Measurements from ENCODE around the gene PABPC1L.

Gene PABPC1L

DNA sequence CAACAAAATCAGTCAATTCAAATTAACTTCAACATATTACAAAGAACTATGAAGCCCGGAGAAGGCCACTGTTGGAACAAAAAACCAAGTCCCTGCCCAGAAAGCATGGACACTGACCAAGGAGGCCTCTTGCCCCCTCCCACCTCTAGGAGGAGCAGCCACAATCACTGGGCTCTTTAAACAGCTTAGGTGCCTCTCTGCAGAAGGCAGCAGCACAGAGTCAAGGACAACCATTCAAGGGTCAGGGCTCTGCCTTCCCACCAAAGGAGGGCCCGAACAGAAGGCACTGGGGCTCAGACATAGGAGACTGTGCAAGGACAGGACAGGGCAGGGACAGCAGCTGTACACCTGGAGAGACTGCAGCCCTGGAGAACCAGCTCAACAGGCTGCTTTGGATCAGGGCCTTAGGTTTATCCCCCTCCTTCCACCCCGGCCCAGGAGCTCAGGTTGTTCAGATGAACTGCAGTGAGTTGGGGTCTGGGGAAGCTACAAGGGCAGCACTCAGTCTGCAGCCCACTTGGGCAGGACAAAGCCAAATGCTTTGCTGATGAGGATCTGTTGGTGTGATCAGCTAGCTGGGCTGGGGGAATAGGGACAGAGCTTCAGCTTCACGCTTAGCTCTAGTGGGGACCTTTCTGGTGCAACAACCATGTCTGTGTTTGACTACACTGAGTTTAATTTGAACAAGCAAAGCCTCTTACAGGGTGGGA is 32.6 kb downstream of the PABPC1L start:
- no peak for DNase-seq (ENCODE audit: low spot score)

DNA sequence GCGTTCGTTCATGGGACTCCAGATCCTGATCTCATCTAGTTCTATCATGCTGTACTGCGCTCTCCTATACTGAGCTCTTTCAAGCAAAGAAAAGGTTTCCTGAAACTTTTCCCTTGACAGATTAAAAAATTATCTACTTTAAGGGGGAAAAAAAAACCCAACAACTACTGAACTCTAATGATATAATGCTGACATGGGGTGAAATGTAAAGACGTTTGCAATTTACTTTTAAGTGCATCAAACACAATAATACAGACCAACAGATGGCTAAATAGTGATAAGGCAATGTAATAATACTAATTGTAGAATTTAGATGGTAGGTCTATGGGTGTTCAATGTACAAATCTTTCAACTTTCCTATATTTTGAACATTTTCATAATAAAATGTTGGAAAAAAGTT is 34.0 kb downstream of the PABPC1L start:
- DNase-seq (ENCODE audit: low spot score) = no peak

DNA sequence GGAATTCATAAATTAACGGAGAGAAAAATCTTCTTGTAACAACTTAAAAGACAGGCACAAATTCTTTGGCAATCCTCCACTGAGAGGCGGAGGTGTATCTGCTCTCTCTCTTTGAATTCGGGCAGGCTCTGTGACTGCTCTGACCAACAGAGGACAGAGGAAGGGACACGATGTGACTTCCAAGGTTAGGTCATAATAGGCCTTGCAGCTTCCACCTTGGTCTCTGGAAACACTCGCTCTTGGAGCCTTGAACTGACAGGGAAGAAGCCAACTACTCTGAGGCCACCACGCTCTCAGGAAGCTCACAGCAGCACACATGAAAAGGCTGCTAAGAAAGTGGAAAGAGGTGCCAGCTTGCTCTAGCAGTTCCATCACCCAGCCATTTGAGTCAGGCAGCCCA is 35.4 kb downstream of the PABPC1L start:
- no peak for DNase-seq (ENCODE audit: low spot score)

DNA sequence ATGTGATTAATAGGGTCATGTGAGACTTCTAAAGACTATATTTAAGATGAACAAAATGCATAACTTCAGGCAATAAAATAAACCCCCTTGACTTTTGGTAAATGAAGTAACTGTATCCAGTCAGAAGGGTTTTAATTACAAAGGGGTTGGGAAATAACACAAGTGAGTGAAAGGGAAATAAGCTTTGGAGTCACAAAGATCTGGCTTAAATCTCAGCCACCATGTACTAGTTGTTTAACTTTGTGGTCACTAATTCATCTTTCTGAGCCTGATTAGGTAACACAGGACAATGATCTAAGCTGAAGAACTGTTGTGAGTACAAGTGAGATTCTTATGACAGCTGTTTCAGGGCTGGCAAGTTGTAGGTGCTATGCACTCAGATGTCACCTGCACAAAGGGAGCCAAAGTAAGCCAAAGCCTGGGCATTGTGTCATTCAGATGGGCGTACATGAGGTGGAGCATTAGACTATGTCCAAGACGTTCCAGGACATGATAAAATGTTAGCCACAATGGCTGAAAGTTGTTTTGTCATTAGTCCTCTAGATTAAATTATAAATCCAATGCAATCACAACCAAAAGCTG is 36.5 kb downstream of the PABPC1L start:
- no peak for DNase-seq (ENCODE audit: low spot score)

DNA sequence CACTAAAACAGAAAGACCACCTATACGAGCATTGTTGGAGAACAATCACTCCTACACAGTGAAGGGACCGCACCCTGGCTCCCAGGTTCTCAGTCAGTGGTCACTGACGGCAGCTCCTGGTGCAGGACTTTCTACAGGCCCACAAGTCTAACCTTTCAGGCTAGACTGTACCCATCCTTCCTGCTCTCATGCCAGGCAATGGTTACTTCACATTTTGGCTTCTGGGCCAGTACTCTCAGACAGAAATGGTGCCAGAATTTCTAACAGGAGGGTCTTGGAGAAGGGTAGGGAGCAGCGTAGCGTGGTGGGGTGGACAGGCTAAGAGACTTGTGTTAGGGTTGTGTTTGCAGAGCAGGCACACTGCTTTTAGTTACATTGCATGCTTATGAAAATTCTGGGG is 38.2 kb downstream of the PABPC1L start:
- no peak for DNase-seq (ENCODE audit: low spot score)

DNA sequence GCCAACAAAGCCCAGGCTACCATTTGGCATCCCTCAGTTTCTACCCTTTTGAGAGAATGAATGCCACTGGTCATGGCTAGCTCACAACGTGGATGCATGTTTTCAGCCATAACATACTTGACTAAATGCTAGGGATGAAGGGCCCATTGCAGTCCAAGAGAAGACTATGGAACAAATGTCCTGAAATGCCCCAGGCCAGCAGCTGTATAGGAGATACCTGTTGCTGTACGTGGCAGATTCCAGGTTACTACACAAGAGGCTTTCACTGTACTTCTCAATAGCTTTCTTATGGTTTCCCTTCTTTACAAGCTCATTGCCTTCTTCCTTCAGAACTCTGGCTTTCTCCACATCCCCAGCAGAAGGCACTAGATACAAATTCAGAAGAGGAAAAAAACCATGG is 38.7 kb downstream of the PABPC1L start:
- DNase-seq (ENCODE audit: low spot score) = no peak

DNA sequence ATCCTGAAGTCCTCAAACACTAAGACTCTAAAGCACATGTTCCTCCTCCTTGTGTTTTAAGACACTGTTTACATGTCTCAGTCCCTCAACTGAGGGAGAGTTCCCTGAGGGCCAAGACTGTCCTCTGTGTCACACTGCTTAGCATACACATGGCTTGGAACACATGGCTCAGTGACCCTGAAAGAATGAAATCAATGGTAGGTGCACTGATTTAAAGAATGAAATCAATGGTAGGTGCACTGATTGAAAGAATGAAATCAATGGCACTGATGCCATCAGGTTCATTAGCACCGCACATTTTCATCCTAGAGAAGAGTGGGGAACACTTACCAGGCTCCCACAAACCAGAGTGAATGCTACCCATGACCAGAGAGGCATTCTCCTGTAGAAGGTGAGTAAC is 40.5 kb downstream of the PABPC1L start:
- no peak for DNase-seq (ENCODE audit: low spot score)

DNA sequence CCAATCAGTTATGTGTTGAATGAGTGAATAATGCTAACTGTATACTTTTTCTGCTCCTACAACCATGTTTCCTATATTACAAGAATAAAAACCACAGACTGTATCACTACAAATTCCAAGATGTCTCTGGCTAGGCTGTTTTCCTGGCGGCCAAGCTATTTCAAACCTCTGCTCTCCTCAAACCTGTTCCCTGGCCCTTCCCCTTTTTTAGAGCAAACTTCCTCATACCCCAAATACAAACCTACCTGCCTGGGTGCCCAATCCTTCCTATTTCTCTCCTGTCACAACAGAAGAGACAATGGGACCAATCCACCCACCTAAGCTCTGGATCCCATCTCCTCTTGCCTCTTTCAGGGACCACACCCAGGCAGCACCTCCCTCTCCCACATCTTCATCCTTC is 42.9 kb downstream of the PABPC1L start:
- no peak for DNase-seq (ENCODE audit: low spot score)

DNA sequence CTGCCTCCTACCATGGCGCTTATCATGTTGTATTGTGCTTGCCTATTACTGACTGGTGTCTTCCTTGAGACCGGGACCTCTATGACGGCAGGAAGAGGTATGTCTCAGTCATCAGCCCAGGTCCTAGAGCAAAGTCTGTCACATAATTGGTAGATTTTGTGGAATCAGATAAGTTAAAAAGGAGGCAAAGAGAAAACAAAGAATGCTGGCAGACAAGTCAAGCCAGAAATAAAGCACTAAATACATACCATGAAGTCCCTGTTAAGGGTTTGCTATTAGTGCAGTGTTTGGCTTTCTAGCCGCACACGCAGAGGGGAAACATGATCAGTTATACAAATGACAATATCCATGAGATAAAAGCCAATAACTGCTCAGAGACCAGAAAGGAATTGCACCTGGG is 44.4 kb downstream of the PABPC1L start:
- no peak for DNase-seq (ENCODE audit: low spot score)

DNA sequence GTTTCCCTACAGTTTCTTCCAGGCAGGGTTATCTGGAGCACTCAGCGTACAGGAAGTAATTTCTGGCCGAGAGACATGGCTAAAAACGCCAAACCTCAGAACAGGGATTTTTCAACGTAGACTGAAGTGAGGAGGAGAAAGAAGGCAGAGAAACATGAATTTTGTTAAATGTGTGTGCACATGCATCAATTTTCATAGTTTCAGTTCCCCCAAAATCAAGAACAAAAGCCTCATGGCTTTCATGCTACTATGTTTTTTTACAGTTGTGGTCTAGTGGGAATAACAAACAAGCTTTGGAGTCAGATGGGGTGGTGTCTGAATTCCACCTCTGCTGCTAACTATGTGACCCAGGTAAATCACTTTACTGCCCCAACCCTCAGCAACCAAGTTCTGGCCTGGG is 45.4 kb downstream of the PABPC1L start:
- DNase-seq (ENCODE audit: low spot score) = no peak

DNA sequence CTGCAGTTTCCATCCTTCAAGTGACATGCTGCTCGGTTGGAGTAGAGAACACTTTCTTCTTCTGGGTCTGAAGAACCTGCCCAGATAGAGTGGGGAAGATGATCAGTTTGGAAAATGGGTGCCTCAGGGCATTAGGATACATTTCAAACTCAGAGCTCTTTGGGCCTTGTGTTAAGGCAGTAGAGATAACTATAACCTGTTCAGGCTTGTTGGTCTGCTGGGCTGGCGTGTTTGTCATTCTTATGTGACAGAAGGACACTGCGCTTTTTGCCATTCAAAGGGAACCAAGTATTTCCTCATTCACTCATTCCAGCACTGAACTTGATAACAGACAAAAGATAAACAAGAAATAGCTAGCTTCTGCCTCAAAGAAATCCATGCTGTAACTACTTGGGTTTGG is 46.5 kb downstream of the PABPC1L start:
- no peak for DNase-seq (ENCODE audit: low spot score)

DNA sequence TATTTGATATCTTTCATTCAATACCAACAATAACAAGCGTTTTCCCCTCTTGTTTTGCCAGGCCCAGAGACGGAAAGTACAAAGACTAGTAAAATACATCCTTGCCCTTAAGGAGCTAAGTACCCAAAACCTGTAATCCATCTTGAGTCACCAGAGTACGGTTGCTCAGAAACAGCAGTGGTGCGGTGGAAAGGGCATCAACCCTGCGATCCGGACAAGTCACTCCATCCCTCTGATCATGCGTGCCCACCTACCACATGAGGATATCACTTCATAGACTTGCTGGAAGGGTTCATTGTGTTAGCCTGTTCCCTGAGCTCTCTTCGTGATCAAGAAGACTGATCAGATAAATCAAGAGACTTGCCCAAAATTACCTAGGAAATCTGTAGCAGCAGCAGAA is 48.4 kb downstream of the PABPC1L start:
- no peak for DNase-seq (ENCODE audit: low spot score)

DNA sequence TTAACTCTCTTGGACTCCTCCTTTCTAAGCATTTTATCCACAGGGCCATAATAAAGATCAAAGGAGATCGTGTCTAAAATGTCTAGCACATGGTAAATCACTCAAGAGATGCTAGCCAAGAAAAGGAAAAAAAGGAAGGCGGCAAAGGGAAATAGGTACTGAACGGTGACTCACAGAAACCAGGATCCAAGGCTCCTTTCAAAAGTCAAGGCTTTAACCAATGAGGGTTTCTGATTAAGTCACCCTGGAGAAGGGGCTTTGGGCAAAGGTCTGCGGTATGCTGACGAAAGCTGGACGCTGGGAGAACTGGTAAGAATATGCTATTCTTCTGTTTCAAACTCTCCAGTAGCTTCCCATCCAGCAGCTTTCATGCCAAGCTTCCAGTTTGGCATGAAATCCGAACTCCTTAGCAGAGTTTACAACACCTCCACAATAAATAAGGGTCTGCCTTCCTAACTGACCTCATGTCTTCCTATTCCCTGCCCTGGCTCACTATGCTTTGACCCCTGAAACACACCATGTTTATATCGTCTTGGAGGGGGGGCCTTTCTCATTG is 49.3 kb downstream of the PABPC1L start:
- no peak for DNase-seq (ENCODE audit: low spot score)

DNA sequence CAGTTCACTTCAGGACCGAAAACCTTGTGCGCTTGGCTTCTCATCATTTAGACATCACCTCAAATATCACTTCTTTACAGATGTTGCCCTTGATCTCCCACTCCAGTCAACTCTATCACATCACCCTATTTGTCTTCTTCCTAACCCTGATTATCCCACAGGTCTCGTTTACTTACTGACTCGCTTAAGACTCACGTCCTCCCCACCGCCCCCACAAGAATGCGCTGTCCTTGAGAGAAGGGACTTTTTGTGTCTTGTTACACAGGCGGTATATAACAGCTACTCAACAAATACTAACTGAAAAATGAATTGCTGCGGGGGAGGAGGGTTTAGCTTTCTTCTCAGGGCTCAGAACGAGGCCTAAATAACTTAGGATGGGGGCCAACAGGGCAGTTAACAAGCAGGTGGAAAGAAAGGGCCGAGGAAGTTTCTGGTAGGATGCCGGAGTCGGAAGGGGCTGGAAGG is 49.8 kb downstream of the PABPC1L start:
- peak; percentile 37 for DNase-seq (ENCODE audit: low spot score)

DNA sequence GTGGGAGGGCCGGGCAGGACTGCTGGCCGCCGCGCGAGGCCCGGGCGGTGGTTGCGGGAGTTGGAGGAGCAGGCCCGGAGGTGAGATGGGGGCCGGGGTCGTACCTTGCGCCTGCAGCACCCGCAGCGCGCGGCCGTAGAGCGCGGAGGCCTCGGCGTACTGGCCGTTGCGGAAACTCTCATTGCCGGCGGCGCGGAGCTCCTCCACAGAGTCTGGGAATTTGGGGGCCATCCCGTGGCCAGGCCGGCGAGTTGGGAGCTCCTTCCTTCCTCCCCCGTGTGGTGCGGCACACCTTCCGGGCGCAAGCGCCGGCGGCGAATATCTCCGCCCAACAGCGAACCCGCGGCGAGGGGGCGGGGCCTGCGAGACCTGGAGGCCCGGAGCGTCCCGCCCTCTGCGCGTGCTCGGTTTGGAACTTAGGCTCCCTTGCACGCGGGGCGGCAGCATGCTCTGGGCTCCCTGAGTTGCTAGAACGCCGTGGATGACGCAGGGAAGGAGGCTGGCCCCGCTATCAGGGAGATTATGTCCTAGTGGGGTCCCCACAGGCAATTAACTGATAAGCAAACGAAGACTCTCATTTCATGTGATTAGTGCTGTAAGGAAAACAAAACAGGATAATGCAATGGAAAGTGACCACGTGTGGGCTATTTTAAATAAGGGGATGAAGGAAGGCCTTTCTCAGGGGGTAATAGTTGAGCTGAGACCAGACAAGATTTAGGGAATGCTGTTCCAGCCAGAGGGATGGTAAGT is 50.4 kb downstream of the PABPC1L start, which contains the start of gene TOMM34:
TOMM34 (minus strand) TSS at position 295 of the 750 bp plus-strand sequence; CDS start at position 231, 64 bp downstream.
- DNase-seq (ENCODE audit: low spot score) = peak; percentile 95

DNA sequence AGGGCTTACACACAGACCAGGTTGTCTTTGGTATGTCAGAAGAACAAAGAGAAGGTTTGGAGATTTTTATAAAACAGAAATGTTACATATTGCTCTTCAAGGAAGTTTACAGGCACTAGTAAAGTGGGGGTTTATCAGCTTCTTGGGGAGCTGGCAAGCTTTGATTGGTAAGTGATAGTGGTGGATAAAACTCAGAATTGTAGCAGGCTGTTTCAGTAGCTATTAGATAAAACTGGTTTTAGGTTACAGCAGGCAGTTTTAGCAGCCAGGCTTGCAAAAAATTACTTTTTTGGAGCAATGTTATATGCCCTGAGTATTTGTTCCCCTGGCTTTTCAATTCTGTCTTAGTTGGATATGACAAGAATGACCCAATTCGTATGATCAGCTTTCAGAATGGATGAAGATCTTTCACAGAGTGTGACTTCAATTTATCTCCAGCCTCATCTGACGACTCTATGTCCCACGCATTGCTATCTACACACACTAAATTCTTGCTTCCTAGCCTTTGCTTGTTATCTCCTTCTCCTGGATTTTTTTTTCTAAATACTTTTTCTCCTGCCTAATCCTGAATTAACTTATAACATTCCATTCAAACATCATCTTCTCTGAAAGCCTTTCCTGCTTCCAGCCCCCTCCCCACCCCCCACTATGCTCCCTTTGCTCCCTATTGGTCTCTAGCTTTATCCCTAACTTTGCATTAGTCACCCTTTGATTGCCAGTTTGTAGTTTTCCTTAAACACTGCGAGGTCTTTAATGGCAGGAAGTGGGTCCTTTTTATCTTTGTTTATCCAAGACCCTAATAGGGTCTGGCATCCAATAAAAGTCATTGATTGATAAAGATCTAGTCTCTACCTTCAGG is 51.4 kb downstream of the PABPC1L start:
- DNase-seq (ENCODE audit: low spot score) = no peak

DNA sequence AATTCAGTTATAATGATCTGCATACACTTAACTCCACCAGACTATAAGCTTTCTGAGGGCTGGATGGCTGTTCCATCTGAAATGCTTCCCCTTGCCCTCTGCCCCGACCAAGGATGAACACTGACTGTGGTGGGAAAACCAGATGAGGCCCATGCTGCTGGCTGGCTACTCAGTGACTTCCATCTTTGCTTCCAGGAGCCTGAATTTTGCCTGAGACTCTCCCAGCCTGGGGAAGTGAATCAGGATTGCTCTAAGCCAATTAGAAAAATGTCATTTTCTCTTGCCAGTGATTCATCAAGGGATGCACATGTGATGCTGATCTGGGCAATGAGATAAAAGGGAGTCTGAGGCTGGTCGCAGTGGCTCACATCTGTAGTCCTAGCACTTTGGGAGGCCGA is 52.0 kb downstream of the PABPC1L start:
- peak; percentile 81 for DNase-seq (ENCODE audit: low spot score)

DNA sequence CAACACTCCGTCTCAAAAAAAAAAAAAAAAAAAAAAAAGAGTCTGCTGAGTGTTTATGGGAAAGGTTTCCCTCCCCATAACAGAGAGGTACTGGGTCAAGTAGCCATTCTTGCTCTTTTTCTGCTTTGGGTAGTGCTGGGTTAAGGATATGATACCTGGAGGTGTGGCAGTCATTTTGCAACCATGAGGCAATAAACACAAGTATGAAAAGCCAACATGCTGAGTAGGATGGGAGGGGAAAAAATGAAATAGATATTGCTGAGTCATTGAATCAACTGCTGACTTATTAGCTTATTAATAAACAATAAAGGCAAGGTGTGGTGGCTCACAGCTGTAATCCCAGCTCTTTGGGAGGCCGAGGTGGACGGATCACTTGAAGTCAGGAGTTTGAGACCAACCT is 52.6 kb downstream of the PABPC1L start:
- DNase-seq (ENCODE audit: low spot score) = no peak

DNA sequence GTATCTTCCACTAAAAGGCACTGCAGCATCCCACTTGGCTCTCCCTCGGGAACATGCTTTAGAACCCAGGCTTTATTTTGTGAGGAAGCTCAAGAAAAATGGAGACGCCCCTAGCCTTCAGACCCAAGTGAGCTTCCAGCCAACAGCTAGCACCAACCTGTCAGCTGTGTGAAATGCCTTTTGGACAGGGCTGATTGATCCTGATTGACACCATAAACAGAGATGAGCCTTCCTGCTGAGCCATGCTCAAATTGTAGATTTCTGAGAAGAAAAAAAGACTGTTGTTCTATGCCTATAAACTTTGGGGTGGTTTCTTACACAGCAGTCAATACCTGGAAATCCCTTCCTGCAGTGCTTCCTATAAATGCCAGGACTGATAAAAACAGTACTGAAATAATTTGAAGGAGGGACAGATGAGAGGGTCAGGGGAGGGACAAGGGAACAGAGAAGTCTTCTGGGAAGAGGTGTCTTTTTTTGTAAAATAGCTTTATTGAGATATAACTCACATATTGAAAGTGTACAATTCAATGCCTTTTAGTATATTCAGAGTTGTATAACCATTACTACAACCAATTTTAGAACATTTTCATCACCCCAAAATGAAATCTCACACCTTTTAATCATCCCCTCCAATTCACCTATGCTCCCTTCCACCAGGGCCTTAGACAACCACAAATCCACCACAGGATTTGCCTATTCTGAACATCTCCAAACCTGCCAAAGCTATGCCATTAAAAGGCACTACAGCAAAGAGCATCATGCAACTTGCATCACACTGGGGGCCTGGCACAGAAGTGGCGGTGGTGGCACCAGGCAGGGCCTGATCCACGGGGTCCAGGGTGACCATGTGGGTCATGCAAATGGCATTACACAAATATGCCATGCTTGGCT is 53.7 kb downstream of the PABPC1L start:
- peak; percentile 49 for DNase-seq (ENCODE audit: low spot score)

DNA sequence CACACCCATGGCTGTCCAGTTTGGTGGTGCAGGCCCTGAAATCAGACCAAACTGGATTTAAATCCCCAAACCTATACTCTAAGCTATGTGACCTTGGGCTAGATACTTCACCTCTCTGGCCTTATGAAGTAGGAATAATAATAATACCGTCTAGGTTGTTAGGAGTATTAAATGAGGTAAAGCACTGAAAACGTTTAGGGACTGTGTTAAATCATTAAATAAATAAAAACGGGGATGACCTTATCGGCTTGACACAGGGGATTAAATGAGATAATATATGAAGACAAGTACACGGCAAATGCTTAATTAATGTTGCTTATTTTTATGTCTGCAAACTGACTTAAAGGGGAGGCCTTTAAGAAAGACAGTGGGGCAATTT is 55.8 kb downstream of the PABPC1L start:
- DNase-seq (ENCODE audit: low spot score) = no peak

Measured in SK-N-DZ (cell line).